GM19452 (cell line): ENCODE measurements around the gene COL1A1.

ENCODE experiments used
- ATAC-seq: cut with Tn5 transposase; IDR thresholded peaks from one replicate; pipeline ENCODE4 v1.9.1; 2021; ENCODE audit not compliant: unreplicated experiment

The COL1A1 gene

GRCh38 chr17:50200457-50201275, 765 bp downstream of the COL1A1 start:
- ATAC-seq: peak; percentile 56

GRCh38 chr17:50199803-50200456, 1.5 kb downstream of the COL1A1 start:
- peak; percentile 19 for ATAC-seq

GRCh38 chr17:50199211-50199802, 2.1 kb downstream of the COL1A1 start:
- no peak for ATAC-seq

GRCh38 chr17:50198026-50198669, 3.3 kb downstream of the COL1A1 start:
- ATAC-seq: no peak

- ATAC-seq: no peak
These were observed 4.6 kb downstream of the COL1A1 start for GRCh38 chr17:50196826-50197225.

GRCh38 chr17:50196036-50196435, 5.4 kb downstream of the COL1A1 start:
- no peak for ATAC-seq

- no peak for ATAC-seq
These were observed 6.2 kb downstream of the COL1A1 start for GRCh38 chr17:50194934-50195865.

- ATAC-seq: no peak
These were observed 7.1 kb downstream of the COL1A1 start for GRCh38 chr17:50194140-50194933.

- no peak for ATAC-seq
These were observed 8.7 kb downstream of the COL1A1 start for GRCh38 chr17:50192618-50193291.

GRCh38 chr17:50192144-50192617, 9.2 kb downstream of the COL1A1 start:
- no peak for ATAC-seq

GRCh38 chr17:50191359-50192143, 9.9 kb downstream of the COL1A1 start:
- ATAC-seq: no peak

- ATAC-seq: no peak
These were observed 10.7 kb downstream of the COL1A1 start for GRCh38 chr17:50190603-50191358.

- ATAC-seq: no peak
These were observed 11.2 kb downstream of the COL1A1 start for GRCh38 chr17:50190293-50190602.

- ATAC-seq: no peak
These were observed 11.7 kb downstream of the COL1A1 start for GRCh38 chr17:50189550-50190292.

GRCh38 chr17:50188921-50189549, 12.4 kb downstream of the COL1A1 start:
- no peak for ATAC-seq

GRCh38 chr17:50188531-50188920, 12.9 kb downstream of the COL1A1 start:
- ATAC-seq: no peak
